WERI-Rb-1 (cell line): Measurements from ENCODE around the gene TSKU.

ENCODE experiments used
- DNase-seq: peaks from one replicate; pipeline ENCODE4 v3.0.0-alpha.2; 2020
- H3K27ac ChIP-seq: fragments of 250-450 bp; sonication (Bioruptor Pico); 2 replicates; pipeline ENCODE4 v1.5.1; 2020; ENCODE audit warnings: mild to moderate bottlenecking, moderate library complexity
- H3K27me3 ChIP-seq: fragments of 250-450 bp; sonication (Bioruptor Pico); 2 replicates; pipeline ENCODE4 v1.5.1; 2021; ENCODE audit warnings: mild to moderate bottlenecking, low read depth, moderate library complexity; ENCODE audit not compliant: insufficient read depth, severe bottlenecking
- H3K36me3 ChIP-seq: fragments of 250-450 bp; sonication (Bioruptor Pico); 2 replicates; pipeline ENCODE4 v1.5.1; 2020; ENCODE audit warnings: mild to moderate bottlenecking, moderate library complexity
- H3K4me3 ChIP-seq: 2 replicates; pipeline ENCODE4 v1.5.1; 2011; ENCODE audit warnings: low read depth, mild to moderate bottlenecking, control low read depth, low read length
- H3K9me3 ChIP-seq: fragments of 250-450 bp; sonication (Bioruptor Pico); 2 replicates; pipeline ENCODE4 v1.5.1; 2021; ENCODE audit warnings: mild to moderate bottlenecking, moderate library complexity; ENCODE audit not compliant: severe bottlenecking
- CTCF ChIP-seq: IDR thresholded peaks from 2 replicates; pipeline ENCODE4 v1.5.1; 2011; ENCODE audit warnings: low read depth, mild to moderate bottlenecking, control low read depth, inconsistent platforms, low read length

TSKU gene

GRCh38 chr11:76835928-76836612, 52.9 kb downstream of the TSKU start:
- no peaks in the 10 kb centered on the region for H3K36me3 ChIP-seq
- TF ChIP-seq CTCF, result no peak
- no peak overlapping the region for H3K4me3 ChIP-seq
- no peaks in the 10 kb centered on the region for H3K9me3 ChIP-seq
- H3K27me3 ChIP-seq, result no peaks in the 10 kb centered on the region
- no peak overlapping the region; the same call in 1 of the 2 replicates for H3K27ac ChIP-seq
- DNase-seq, result no peak

- H3K27me3 ChIP-seq, result no peaks in the 10 kb centered on the region
- H3K4me3 ChIP-seq, result no peak overlapping the region
- H3K9me3 ChIP-seq, result no peaks in the 10 kb centered on the region
- H3K36me3 ChIP-seq, result no peaks in the 10 kb centered on the region
- H3K27ac ChIP-seq, result no peak overlapping the region
- DNase-seq, result no peak
- 0 out of 2 replicates have a peak, but pooled peaks have one; percentile 9 for TF ChIP-seq CTCF
Observed at GRCh38 chr11:76836613-76837291, 53.6 kb downstream of the TSKU start.

GRCh38 chr11:76837696-76838677, 54.8 kb downstream of the TSKU start:
- Histone ChIP-seq H3K9me3 (no peaks in the 10 kb centered on the region), H3K36me3 (no peaks in the 10 kb centered on the region), H3K27ac (no peak overlapping the region), H3K27me3 (no peaks in the 10 kb centered on the region), H3K4me3 (no peak overlapping the region)
- no peak for DNase-seq
- no peak for TF ChIP-seq CTCF

GRCh38 chr11:76838678-76839068, 55.5 kb downstream of the TSKU start:
- no peak overlapping the region for H3K27ac ChIP-seq

GRCh38 chr11:76839311-76839710, 56.2 kb downstream of the TSKU start:
- no peak overlapping the region for H3K4me3 ChIP-seq
- DNase-seq, result no peak
- no peaks in the 10 kb centered on the region for H3K9me3 ChIP-seq
- TF ChIP-seq CTCF, result no peak
- no peak overlapping the region for H3K27ac ChIP-seq
- no peaks in the 10 kb centered on the region for H3K36me3 ChIP-seq
- no peaks in the 10 kb centered on the region for H3K27me3 ChIP-seq

More at GRCh38 chr11:76838678-76839068, 55.5 kb downstream of the TSKU start:
- Histone ChIP-seq H3K27me3 (no peaks in the 10 kb centered on the region), H3K4me3 (no peak overlapping the region), H3K36me3 (no peaks in the 10 kb centered on the region), H3K9me3 (no peaks in the 10 kb centered on the region)
- DNase-seq, result peak; percentile 88
- peak; percentile 84 for TF ChIP-seq CTCF
